Activated T-helper 2 cell treated with anti-CD3 and anti-CD28 coated beads, Interferon-gamma antibody, Interleukin-2, Interleukin-4, amounts not matched to agents 10 μg/mL and 5 μg/mL and 100 μg/mL, durations not matched to agents 14 hours and 24 hours and 36 hours (primary cell): ENCODE results near the gene DUSP5. TPM values are rescaled to one million over a fixed set of nuclear protein-coding genes. Genes with fewer than 3 reads are reported as not detected.
A peak's percentile ranks its signal among the peaks of the same experiment; 100 is the strongest.
"Not testable (repeated sequence)": the region's sequence is repeated elsewhere in the genome, so short reads cannot be mapped to it uniquely, and the experiment has no call there.

Experiments used
- DNase-seq: peaks from one replicate; pipeline ENCODE4 v3.0.0; 2021; ENCODE audit warnings: low spot score
- H3K27ac Mint-ChIP-seq: one replicate; pipeline ENCODE4 v1.8.0; 2021; ENCODE audit warnings: mixed read lengths
- H3K27me3 Mint-ChIP-seq: one replicate; pipeline ENCODE4 v1.8.0; 2021; ENCODE audit warnings: low read depth, mixed read lengths
- H3K36me3 Mint-ChIP-seq: one replicate; pipeline ENCODE4 v1.8.0; 2021; ENCODE audit warnings: low read depth, mixed read lengths
- H3K4me1 Mint-ChIP-seq: one replicate; pipeline ENCODE4 v1.8.0; 2021; ENCODE audit warnings: low read depth, mixed read lengths
- H3K4me3 Mint-ChIP-seq: one replicate; pipeline ENCODE4 v1.8.0; 2021; ENCODE audit warnings: low read depth, mild to moderate bottlenecking, moderate library complexity, mixed read lengths
- H3K9me3 Mint-ChIP-seq: one replicate; pipeline ENCODE4 v1.8.0; 2021; ENCODE audit warnings: mixed read lengths
- intact Hi-C: fragments of 100-400 bp; cut with micrococcal nuclease; formaldehyde crosslinking; loops from one replicate; pipeline ENCODE4 v1.15.1; 2023
- total RNA-seq: library from RNA; stranded (reverse); gene quantifications from 2 replicates; pipeline ENCODE4 v1.2.3, GENCODE V29; 2022

Gene DUSP5
- total RNA-seq, 1 donor from 2014 or later: 86.2 TPM

DNA sequence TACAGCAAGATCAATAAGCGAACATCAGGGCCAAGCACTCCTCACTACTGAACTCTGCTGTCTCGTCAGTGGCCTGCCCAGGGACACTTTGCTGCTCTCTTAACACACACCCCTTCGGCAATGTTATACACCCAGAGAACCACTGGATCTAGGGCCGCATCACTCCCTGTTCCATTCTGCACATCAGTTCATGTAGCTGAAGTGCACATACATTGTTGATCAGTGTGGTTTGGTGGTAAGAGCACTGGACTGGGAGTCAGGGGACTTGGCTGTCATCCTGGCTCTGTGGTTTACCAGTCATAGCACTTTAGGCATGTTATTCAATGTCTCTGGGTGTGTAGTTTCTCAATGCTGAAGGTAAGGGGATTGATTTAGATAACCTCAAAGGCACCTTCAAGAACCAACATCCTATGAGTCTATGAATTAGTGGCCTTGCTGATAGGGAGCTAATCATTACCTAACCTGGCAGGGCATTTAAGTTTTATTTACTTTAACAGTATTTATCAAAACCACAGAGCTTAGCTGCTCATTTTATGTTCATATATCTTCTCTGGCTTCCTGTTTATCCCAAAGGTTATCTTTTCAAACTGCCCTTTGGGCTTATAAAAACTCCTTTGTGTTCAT lies 24.8 kb downstream of the DUSP5 start:
- Mint-ChIP-seq H3K27me3 (no peaks in the 10 kb centered on the region), H3K4me3 (no peak overlapping the region), H3K4me1 (peaks cover 47% of the 10 kb centered on the region), H3K27ac (peak overlapping the region; percentile 66), H3K36me3 (peaks cover 55% of the 10 kb centered on the region), H3K9me3 (no peaks in the 10 kb centered on the region)
- DNase-seq: no peak
- intact Hi-C loops: no loop called here

DNA sequence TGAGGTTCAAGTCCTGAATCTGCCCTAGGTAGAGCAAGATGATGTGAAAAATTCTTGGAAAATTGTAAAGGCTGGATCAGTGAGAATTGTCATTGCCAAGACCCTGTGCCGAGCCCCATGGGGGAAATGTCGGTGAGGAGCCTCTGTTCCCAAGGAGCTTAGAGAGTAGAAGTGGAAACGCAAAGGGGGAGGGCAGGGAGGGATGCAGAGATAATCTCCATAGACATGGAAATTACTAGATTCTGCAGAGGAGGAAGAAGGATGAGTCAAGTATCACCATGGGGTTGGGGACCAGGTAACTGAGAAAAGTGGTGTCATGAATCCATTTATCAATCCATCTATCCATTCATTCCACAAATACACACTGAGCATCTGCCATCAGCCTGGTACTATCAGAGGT lies 26.0 kb downstream of the DUSP5 start:
- no peak for DNase-seq
- Mint-ChIP-seq H3K27me3 (no peaks in the 10 kb centered on the region), H3K4me3 (no peak overlapping the region), H3K36me3 (peaks cover 47% of the 10 kb centered on the region), H3K27ac (no peak overlapping the region), H3K4me1 (peaks cover 58% of the 10 kb centered on the region), H3K9me3 (no peaks in the 10 kb centered on the region)
- intact Hi-C loops: no loop called here

DNA sequence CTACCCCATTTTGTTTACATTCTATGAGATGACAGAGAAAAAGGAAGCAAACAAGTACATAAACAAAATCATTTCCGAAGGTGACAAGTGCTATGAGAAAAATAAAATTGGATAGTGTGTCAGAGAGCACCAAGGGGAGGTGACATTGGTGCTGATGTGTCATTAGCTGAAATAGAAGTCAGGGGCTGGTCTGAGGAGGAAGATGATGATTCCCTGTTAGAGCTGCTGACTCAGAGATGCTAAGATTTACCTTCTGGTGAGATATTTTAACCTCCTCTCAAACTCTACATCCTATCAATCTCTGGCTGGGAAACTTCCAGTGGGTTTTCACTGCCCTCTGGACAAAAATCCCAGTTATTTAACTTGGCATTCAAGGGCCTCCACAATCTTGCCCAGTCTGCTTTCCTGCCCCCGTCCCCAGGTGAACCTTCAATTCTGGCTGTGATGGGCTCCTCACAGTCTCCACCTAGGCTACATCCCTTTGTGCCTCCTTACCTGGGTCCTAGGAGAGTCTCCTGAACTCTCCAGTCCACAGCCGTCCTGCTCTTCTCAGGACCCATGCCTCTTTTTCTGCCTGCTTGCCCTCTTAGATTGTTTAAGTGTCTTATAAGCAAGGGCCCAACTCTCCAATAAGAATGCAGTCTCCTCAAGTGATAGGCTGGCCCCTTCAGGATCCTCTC lies 26.6 kb downstream of the DUSP5 start:
- Mint-ChIP-seq H3K36me3 (peaks cover 41% of the 10 kb centered on the region), H3K27me3 (no peaks in the 10 kb centered on the region), H3K4me3 (no peak overlapping the region), H3K4me1 (peaks cover 63% of the 10 kb centered on the region), H3K9me3 (no peaks in the 10 kb centered on the region), H3K27ac (peak overlapping the region; percentile 13)
- intact Hi-C loops: no loop called here
- no peak for DNase-seq

DNA sequence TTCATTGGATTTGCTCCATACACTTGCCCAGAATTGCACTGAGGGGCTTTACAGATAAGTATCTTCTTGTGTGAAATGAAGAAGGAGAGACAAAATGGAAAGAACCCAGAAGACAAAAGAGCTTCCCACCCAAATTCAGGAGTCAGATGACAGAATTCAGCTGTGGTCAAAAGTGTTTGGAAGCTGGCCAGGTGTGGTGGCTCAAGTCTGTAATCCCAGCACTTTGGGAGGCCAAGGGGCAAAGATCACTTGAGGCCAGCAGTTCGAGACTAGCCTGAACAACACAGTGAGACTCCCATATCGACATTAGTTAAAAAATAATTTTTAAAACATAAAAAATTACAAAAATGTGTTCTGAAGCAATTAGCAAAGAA lies 27.1 kb downstream of the DUSP5 start:
- intact Hi-C loops: no loop called here
- Mint-ChIP-seq H3K36me3 (peaks cover 37% of the 10 kb centered on the region), H3K4me1 (peaks cover 66% of the 10 kb centered on the region), H3K27ac (no peak overlapping the region), H3K4me3 (no peak overlapping the region), H3K27me3 (no peaks in the 10 kb centered on the region), H3K9me3 (no peaks in the 10 kb centered on the region)
- no peak for DNase-seq

DNA sequence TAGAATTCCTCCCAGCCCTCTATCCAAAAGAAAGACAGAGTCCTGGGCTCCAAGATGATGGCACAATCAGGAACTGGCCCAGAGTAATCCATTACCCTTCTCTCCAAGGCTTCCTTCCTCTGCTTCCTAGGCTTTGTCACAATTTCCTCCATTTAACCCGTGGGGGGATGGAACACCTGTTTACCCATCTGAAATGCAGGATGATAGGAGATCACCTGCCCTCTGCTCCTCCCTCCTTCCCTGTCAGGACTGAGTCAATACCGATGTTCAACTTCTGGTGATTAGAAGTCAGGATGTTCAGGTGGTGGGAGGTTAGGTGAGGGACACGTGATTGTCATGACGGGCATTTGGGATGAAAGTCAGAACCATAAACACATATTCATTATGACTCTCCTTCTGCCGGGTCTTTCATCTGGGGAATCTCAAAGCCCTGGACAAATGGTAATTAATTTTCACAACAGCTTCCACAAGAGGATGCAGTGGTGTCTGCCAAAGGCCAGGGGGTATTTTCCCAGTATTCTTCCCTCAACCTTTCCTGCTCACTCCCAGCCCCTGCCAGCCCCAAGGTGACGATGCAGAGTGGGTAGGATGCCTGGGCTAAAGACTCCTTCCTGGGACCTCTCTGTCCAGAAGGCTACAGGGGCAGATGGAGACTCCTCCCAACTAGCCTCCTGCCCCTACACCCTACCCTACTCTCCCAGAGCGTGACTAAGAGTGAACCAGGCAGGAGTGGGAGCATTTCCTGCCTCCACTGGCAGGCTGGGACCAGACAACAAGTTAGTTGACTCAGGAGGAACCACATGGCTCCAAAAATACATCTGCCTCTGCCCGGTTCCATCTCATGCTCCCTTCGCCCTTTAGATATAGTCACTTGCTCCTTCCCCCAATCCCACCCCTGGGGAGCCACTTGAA lies 27.9 kb downstream of the DUSP5 start:
- Mint-ChIP-seq H3K9me3 (no peaks in the 10 kb centered on the region), H3K36me3 (peaks cover 33% of the 10 kb centered on the region), H3K4me1 (peaks cover 68% of the 10 kb centered on the region), H3K27me3 (no peaks in the 10 kb centered on the region), H3K4me3 (no peak overlapping the region), H3K27ac (peak overlapping the region; percentile 28)
- no peak for DNase-seq
- intact Hi-C loops: no loop called here

DNA sequence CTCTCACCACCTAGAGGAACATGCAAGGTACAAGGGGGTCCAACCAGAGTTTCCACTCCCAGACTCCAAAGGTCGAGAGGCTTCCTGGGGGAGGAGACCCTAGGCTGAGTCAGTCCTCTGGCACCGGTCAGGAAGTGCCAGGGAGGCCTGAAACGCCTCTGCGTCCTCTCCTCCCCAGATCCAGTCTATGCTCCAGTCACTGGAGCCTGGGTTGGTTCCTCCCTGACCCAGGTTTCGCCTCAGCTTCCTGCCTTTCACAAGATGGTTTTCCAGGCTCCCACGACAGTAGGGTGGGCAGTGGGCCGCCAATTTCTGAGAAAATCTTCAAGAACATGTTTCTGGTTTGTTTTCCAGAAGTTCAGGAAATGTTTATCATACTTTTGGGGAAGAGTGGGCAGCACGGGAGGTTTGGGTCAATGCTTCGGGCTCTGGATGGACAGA lies 30.0 kb downstream of the DUSP5 start:
- DNase-seq: no peak
- Mint-ChIP-seq H3K27ac (peak overlapping the region; percentile 73), H3K27me3 (no peaks in the 10 kb centered on the region), H3K9me3 (no peaks in the 10 kb centered on the region), H3K36me3 (peaks cover 24% of the 10 kb centered on the region), H3K4me3 (peak overlapping the region; percentile 1), H3K4me1 (peaks cover 65% of the 10 kb centered on the region)
- intact Hi-C loops: loop anchor here (2.0 kb wide), 2 partner anchors 15 to 101 kb away; no protein-coding TSS in a partner anchor

DNA sequence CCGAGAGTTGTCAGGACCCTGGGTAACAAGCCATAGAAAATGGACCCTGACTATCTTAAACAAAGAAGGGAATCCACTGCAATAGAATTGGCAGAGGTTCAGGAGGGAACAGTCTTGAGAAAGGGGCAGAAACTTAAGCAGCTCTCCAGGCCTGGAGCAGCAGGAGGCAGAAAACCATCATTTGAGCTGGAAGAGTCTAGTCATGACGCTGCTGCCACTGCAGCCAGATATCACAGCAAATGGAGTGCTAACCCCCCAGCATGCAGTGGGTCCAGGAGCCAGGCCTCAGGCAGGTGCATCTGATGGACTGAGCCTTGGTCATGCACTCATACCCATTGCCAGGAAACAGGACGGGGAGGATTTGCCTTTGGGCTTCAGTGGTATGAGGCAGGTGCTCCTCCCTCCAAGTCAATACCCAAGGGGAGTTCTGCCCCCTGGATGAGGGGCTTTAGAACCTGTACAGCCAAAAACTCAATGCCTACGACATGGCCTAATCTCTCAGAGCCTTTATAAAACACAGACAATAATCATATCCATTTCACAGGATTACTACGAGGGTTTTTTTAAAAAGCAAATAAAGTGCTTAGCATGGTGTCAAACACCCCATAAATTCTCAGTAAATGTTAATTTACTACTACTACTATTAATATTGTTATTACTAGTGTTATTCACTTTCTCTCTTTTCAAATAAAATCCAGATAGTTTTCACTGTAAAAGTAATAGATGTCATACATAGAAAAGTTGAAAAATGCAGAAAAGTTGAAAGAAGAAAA lies 30.7 kb downstream of the DUSP5 start:
- H3K4me1 Mint-ChIP-seq: peaks cover 66% of the 10 kb centered on the region
- no peaks in the 10 kb centered on the region for H3K9me3 Mint-ChIP-seq
- peaks cover 22% of the 10 kb centered on the region for H3K36me3 Mint-ChIP-seq
- H3K4me3 Mint-ChIP-seq: peak overlapping the region; percentile 1
- no peak for DNase-seq
- intact Hi-C loops: loop anchor here (2.0 kb wide), 2 partner anchors 16 to 102 kb away; no protein-coding TSS in a partner anchor
- H3K27me3 Mint-ChIP-seq: no peaks in the 10 kb centered on the region
- peak overlapping the region; percentile 73 for H3K27ac Mint-ChIP-seq

DNA sequence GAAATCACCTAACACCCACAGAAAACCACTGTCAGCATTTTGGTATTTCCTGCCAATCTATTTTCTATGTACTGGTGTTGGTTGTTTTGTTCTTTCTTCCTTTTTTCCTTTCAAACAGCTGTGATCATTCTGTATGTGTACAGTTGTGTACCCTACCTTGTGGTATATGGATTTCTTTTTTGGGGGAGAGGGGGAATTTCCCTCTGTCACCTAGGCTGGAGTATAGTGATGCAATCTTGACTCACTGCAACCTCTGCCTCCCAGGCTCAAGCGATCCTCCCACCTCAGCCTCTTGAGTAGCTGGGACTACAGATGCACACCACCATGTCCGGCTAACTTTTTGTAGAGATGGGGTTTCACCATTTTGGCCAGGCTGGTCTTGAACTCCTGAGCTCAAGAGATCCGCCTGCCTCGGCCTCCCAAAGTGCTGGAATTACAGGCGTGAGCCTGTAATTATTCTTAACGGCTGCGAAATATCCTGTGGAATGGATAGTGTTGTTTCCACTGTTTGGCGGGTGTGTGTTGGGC lies 31.4 kb downstream of the DUSP5 start:
- H3K9me3 Mint-ChIP-seq, H3K4me3 Mint-ChIP-seq, H3K27me3 Mint-ChIP-seq, DNase-seq: not testable (repeated sequence)
- Mint-ChIP-seq H3K4me1 (peaks cover 62% of the 10 kb centered on the region), H3K27ac (peak overlapping the region; percentile 72), H3K36me3 (peaks cover 16% of the 10 kb centered on the region)
- intact Hi-C loops: loop anchor here (1.0 to 2.0 kb wide), 3 partner anchors 16 to 102 kb away; no protein-coding TSS in a partner anchor

DNA sequence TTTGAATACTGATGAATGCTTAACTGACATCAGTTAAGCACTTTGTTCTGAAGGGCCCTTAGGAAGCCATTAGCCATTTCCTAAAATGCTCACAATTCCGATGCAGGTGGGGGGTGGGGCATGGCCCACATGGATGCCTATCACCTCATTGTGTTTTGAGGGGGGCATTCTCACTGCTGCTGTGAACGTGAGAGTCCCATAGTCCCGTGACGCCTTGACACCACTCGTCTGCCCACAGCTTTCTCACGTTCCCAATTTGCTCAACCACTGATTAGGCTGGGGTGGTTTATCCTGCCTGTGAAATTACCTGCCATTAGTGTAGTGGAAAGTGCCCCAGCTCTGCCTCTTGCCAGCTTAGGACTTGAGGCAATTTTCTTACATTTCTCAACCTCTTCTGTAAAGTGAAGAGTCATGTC lies 31.9 kb downstream of the DUSP5 start:
- H3K27me3 Mint-ChIP-seq: no peaks in the 10 kb centered on the region
- H3K4me3 Mint-ChIP-seq: peak overlapping the region; percentile 13
- H3K4me1 Mint-ChIP-seq: peaks cover 62% of the 10 kb centered on the region
- intact Hi-C loops: loop anchor here (1.0 to 2.0 kb wide), 3 partner anchors 17 to 103 kb away; no protein-coding TSS in a partner anchor
- peak overlapping the region; percentile 58 for H3K27ac Mint-ChIP-seq
- DNase-seq: no peak
- H3K9me3 Mint-ChIP-seq: no peaks in the 10 kb centered on the region
- peaks cover 12% of the 10 kb centered on the region for H3K36me3 Mint-ChIP-seq

DNA sequence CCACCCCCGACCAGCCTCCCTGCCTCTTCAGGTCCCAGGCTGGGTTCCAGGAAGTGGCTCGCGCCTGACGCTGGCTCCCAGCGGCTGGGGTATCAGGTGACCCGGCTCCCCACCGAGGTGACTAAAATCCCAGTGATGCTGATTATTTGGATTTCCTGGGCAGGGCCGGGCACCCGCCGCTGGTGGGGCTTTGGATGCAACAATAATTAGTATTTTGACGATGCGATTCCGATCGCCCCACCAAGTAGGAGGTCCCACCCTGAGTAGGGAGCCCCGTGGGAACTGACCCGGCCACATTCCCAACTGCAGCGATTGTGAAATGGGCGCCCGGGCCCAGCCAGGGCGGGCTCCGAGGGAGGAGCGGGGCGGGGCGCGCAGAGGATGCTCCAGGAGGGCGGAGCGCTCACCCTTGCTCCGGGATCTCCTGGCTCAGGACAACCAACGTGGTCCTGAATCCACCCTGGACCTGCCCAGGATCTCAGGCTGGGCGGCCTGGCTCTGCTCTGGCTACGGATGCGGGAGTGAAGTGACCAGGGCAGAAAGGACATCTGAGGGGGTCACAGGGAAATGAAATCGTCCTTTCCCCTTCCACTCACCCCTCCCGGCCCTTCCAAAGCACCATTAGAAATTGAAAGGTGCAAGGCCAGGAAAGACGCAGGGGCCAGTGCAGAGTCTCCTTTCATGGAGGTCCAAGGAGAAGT lies 32.6 kb downstream of the DUSP5 start:
- Mint-ChIP-seq H3K36me3 (peaks cover 9% of the 10 kb centered on the region), H3K27ac (no peak overlapping the region), H3K4me3 (no peak overlapping the region), H3K4me1 (peaks cover 61% of the 10 kb centered on the region), H3K9me3 (no peaks in the 10 kb centered on the region), H3K27me3 (no peaks in the 10 kb centered on the region)
- intact Hi-C loops: no loop called here
- no peak for DNase-seq

DNA sequence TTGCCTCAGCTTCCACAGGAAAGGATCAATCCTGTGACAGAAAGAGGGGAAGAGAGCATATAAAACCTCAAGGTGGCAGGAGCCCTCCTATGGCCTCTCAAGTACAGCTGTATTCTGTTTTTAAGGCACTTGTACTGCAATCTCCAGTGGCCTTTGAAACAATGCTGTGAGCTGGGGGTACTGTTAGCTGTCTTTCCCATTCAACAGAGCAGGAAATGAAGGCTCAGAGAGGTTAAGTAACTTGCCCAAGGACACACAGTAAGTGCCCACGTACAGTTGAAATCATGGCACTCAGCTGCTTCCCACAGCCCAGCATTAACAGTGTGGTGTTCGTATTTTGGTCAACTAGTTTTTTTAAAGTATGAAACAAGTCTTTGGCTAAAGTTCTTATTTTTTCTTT lies 34.0 kb downstream of the DUSP5 start:
- H3K27me3 Mint-ChIP-seq: no peaks in the 10 kb centered on the region
- no peak for DNase-seq
- intact Hi-C loops: no loop called here
- no peaks in the 10 kb centered on the region for H3K9me3 Mint-ChIP-seq
- no peak overlapping the region for H3K27ac Mint-ChIP-seq
- H3K4me1 Mint-ChIP-seq: peaks cover 63% of the 10 kb centered on the region
- no peaks in the 10 kb centered on the region for H3K36me3 Mint-ChIP-seq
- no peak overlapping the region for H3K4me3 Mint-ChIP-seq
